Renal cortex interstitium (tissue), 11 donors: ENCODE measurements around the gene SDK1. TPM values are rescaled to one million over a fixed set of nuclear protein-coding genes. Genes with fewer than 3 reads are reported as not detected.

ENCODE experiments used
- DNase-seq, 11 donors: peaks; one replicate each; pipeline ENCODE4 v3.0.0-alpha.2; 2013; ENCODE audit warnings: low read depth in 9 of 11, low spot score in 4 of 11; ENCODE audit errors: extremely low read depth in 1 of 11
- polyA plus RNA-seq, 3 donors: library from polyadenylated mRNA; unstranded; fragments of 120-200 nt; gene quantifications; one replicate each; pipeline ENCODE4 v1.2.1, GENCODE V29; 2013; ENCODE audit not compliant: insufficient read length in 3 of 3

Gene SDK1
- polyA plus RNA-seq, 3 donors, result 5.9 to 9.1 (median 7.6) TPM

DNA sequence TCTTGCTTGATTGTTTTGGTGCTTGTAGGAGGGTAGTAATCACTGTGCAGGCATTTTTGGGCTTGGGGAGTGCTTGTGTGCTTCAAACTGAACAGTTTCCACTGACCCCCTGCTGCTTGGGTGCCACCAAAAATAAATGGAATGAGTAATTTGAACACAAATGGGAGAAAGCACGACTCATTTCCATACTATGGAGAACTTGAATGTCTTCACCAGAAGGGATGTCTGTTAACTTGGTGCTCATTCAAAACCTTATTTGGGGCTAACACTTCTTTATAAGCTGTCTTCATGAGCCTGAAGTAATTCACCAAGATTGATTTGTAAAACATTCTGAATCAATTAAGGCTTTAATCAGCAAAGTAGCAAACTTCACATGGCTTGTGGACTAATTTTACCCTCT is 560.3 kb downstream of the SDK1 start:
- DNase-seq, result no peak

GRCh38 chr7:3861941-3862340 is 560.9 kb downstream of the SDK1 start:
- peak in 8 of 11 donors; percentile 8 to 51 (median 32) for DNase-seq

- DNase-seq, result no peak
Observed at GRCh38 chr7:3862774-3863173, 561.7 kb downstream of the SDK1 start.

GRCh38 chr7:3866277-3866676 is 565.2 kb downstream of the SDK1 start:
- DNase-seq, result no peak

DNA sequence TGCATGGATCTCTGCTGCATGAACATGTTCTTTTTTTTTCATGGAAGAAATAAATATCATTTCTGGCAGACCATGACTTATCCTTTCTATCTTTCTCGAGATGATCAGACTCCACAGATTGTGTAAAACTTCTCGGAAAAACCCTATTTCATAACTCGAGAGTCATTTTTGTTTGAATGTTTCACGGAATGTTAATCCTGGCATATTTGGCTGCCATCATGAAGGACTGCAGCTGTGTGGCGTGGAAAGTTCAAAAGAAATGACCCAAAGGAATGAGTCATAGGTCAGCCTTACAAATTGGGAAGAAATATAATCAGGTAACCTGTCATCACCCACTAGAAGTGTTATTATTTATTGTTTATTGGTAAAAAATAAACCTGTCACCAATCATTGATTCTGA is 566.8 kb downstream of the SDK1 start:
- DNase-seq, result no peak

DNA sequence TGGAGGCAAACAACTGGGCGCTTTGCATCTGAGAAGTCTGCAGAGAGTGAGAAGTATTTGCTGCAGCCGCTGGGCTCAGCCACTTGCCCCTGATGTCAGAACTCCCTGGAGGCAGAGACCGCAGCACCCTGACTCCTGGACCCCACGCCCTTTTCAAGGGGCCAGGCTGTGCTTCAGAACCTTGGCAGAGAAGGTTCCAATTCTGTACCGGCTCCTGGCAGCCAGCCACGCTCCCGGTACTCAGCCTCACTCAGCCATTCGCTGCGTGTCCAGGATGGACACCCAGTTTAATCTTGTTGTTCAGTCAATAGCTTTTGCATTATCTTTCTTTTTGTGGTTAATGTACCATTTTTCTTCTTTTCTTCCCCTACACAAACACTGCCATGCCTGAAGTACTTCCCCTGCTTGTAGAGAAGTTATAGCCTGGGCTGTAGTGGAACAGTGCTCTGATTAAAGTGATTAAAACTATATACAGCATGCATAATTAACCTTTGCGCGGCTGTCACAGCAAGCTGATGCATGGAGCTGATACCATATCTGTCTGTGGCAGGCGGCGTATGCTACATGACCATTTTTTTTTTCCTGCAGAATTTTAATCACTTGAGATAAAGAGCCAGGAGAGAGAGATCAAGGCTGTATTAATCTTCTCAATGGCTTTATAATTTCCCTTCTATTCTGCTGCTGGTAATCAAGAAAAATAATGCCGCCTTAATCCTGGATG is 578.5 kb downstream of the SDK1 start:
- no peak for DNase-seq

- peak in 1 of 11 donors; percentile 31 for DNase-seq
Observed at GRCh38 chr7:3880228-3880987, 579.4 kb downstream of the SDK1 start.

DNA sequence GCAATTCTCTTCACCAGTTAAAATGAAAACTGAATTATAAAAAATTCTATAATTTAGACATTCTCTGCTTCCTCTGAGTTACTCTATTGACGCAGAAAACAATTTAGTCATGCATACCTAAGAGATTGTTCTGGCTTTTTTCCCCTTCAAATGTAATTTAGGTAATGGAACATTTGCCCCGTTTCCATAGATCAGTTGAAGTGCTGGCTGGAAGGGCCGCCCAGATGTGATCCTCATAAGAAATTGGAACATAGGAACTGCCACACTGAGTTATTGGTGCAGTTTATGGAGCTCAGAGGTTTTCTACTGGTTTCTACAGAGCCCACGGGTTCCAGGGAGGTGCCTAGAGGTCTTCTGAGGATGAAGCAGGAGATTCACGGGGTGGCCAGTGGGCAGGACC is 581.7 kb downstream of the SDK1 start:
- DNase-seq, result no peak

- DNase-seq, result no peak
Observed at GRCh38 chr7:3884543-3884942, 583.5 kb downstream of the SDK1 start.

DNA sequence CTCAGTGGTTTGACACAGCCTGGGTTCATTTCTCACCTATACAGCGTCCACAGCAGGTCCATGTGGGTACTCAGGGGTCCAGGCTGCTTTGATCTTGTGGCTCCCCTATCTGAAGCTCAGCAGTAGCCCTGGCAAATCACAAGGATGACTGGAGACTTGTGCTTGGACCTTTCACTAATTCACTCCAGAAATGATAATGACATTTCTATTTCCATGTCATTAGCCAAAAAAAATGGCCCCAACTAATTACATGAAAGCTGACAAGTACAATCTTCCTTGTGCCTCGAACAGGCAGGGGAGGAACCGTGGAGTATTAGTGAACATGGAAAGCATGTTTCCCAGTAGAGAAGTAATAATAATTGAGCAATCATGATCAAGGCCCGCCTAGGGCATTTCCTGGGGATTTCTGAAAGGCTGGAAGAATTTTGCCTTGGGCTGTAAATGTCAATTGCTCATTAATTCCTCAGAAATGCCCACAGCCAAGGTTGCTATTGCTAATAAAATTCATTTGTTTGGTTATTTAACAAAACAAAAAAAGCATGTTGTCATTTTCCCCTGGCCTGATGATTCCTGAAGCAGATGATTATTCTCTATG is 586.1 kb downstream of the SDK1 start:
- no peak for DNase-seq

GRCh38 chr7:3888096-3888495 is 587.0 kb downstream of the SDK1 start:
- no peak for DNase-seq

GRCh38 chr7:3892157-3892556 is 591.1 kb downstream of the SDK1 start:
- DNase-seq, result no peak

- DNase-seq, result no peak
Observed at GRCh38 chr7:3892686-3893085, 591.6 kb downstream of the SDK1 start.

- no peak for DNase-seq
Observed at GRCh38 chr7:3893151-3893788, 592.2 kb downstream of the SDK1 start.

DNA sequence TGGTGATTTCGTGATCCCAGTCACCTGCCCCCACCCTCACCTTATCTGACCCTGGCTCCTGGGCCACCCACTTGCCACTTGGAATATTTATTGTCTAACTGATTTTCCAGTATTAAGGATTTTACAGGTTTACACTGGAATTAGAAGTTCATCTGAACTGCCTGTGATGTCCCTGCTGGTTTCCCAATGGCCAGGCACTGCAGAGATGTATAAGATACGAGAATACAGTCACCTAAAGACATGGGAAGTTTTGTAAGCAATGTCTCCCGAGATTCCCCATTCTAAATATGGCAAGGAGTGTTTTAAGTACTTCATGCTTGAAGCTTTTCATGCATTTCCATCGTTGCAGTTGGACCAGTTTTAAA is 592.7 kb downstream of the SDK1 start:
- no peak for DNase-seq

- DNase-seq, result no peak
Observed at GRCh38 chr7:3895341-3896116, 594.5 kb downstream of the SDK1 start.

DNA sequence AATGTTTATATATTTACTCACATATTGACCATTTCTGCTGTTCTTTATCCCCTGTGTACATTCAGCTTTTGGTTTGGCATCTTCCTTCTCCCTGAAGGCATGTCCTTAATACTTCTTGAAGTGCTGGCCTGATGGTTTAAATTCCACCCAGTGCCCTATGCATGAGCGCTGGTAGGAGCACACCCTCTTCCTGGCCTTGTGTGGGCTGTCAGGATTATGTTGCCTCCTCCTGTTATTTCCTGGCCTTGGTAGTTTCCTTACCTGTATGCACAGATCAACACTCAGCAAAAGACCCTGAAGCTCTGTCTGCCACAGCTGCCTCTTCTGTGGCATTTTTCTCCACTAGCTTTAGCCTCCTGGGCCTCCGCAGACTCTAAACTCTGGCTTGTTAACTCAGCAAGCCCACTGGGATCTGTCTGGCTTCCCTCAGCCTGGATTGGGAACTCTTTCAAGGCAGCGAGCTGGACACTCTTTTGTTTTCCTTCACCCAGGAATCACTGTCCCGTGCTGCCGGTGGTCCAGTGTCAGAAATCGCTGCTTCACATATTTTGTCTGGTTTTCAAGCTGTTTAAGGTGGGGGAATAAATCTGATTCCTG is 595.2 kb downstream of the SDK1 start:
- no peak for DNase-seq

DNA sequence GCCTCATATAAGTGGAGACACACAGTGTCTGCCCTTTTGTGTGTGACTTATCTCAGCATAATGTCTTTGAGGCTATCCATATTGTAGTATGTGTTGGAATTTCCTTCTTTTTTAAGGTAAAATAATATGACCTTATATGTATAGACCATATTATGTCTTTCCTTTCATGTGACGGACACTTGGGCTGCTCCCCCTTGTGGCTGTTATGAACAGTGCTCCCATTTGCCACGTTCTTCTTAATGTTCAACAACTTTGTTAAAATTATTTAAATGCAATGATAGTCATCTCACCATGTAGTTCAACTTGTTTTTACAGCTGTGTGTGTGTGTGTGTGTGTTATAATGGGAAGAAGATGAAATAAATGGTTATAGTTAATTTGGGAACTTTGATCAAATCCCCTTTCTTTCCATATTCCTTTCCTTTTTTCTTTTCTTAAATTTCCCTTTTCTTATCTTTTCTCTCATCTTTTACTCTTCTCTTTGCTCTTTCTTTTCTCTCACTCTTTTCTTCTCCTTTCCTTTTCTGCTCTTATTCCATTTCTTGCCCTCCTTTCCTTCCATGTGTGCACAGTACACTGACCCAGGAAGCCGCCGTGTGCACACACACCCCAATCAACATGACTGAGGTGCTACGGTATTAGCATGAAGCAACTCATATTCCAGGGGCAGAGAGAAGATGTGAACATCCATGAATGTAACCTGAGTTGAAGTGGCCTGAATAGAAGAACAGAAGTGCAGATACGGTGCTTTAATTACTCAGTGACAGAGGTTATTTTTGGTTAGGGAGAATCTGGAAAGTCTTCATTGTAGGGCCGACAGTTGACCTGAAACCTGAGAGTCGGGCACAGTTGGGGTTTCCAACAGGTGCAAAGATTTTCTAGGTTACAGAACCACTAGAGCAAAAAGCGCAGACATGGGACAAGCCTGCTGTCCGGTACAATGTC is 596.6 kb downstream of the SDK1 start:
- DNase-seq, result peak in 3 of 11 donors; percentile 34 to 43 (median 42)
